T47D (cell line): Measurements from ENCODE around the gene POLN.

Experiments used
- DNase-seq, 2 experiments: peaks; one replicate each; pipeline versions ENCODE4 v3.0.0 to v3.0.0-alpha.2; 2011 to 2012; ENCODE audit warnings: low read depth in 1 of 2, low spot score in 1 of 2
- JUND ChIP-seq: IDR thresholded peaks from 2 replicates; pipeline ENCODE4 v1.6.1; 2012; ENCODE audit warnings: low read depth
- in situ Hi-C: cut with HindIII; loops from 2 replicates; pipeline ENCODE4 v1.10.0; 2016; ENCODE audit warnings: low sequenced_read_pairs, low pct_unique_long_range_greater_than_20kb

The POLN gene

GRCh38 chr4:2273221-2273620 lies 31.3 kb upstream of the POLN start:
- no peak for TF ChIP-seq JUND
- DNase-seq, result no peak
- in situ Hi-C loops, result no loop called here

- in situ Hi-C loops, result no loop called here
- no peak for TF ChIP-seq JUND
- no peak for DNase-seq
Observed at GRCh38 chr4:2272828-2273120, 30.9 kb upstream of the POLN start.

DNA sequence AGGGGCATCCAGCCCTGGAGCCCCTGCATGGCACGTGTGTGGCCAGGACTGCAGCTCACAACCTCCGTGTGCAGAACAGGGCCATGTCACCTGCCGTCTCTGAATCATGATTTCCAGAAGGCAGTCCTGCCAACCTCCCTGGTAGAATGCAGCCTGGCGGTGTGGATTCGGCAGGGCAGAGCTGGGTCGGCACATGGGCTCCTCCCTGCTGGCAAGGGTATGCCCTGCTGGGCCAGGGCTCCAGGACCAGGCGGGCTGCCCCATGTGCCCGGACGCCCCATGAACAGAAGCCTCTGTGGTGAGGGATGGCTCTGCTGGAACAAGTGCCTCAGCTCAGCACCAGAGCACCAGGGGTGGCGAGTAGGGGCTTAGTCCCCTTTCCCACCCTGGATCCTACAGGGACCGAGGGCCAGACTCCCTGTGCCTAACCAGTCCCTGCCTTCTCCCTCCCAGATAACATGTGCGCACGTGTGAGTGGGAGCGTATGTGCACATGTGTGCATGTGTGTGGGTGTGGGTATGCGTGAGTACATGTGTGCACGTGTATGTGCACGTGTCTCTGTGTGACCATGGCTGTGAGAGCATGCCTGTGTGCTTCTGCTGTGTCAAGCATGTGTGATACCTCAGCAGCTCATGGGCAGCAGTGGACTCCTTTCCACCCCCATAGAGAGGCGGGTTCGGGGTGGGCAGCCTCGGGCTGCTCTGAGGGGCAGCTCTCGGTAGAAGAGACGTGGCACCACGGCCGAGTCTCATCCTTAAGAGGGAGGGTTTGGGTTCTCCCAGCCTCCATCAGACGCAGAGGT lies 30.3 kb upstream of the POLN start:
- DNase-seq, result no peak
- in situ Hi-C loops, result no loop called here
- TF ChIP-seq JUND, result no peak

- DNase-seq, result no peak
- in situ Hi-C loops, result no loop called here
- no peak for TF ChIP-seq JUND
Observed at GRCh38 chr4:2271279-2272025, 29.5 kb upstream of the POLN start.

GRCh38 chr4:2270341-2271165 lies 28.6 kb upstream of the POLN start:
- in situ Hi-C loops, result no loop called here
- TF ChIP-seq JUND, result no peak
- no peak for DNase-seq

DNA sequence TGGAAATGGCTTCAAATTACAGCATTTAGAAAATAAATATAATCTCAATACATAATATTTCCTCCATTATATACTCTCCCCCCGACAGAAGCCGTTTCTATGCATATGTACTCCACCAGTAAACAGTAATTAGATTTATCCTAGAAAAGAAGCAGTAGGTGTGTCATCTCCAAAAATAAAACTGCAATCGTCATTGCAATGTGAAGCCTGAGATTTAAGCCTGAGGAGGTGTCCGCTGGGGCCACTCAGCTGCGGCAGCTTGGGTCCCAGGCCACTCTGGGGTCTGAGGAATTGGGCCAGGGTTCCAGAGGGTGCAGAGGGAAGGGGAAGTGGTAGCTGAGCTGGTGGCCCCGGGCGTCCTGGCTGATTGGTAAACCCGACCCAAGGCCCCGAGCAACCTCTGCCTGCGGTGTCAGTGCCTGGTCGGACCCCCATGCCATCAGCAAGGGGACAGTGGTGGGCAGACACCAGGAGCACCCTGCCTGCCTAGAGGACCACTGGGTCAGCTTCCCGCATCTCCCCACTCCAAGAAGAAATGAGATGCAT lies 27.8 kb upstream of the POLN start:
- no peak for DNase-seq
- in situ Hi-C loops, result no loop called here
- no peak for TF ChIP-seq JUND

GRCh38 chr4:2269206-2269531 lies 27.2 kb upstream of the POLN start:
- in situ Hi-C loops, result no loop called here
- TF ChIP-seq JUND, result no peak
- no peak for DNase-seq

DNA sequence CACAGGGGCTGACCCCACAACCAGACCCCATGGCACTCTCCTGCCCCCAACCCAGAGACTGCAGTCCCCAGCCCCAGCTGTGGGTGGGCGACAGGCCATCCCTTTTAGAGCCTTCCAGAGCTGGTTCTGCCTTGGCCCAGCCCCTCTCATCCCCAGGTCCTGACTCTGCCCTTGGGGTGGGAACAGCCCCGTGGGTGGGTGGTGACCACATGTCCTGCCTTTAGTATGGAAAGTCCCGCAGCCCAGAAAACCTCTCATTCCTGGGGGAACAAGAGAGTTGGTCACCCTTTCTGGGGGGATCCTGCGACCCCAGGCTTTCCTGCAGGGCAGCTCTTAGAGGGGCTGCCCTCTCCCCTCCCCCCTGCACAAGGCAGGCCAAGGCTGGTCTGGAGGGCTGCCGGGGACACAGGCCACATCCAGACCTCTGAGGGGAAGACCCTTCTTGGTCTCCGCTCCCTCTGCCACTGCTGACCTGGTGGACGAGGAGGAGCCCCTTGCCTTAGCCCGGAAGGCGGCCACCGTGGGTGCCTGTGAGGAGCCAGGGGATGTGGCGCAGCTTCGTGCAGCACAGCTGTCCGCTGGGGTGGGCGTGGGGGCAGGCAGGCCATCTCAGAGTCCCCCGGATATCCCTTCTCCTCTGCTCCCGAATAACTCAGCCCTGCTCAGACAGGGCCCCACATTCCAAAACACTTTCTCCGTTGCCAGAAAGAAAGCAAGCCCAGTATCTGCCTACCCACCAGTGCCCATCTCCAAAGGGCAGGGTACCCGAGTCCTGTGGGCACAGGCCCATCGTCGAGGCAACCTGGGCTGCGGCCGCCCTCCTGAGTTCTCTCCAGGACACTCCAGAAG lies 26.7 kb upstream of the POLN start:
- in situ Hi-C loops, result no loop called here
- DNase-seq, result no peak
- TF ChIP-seq JUND, result no peak

GRCh38 chr4:2267841-2268240 lies 25.9 kb upstream of the POLN start:
- in situ Hi-C loops, result no loop called here
- no peak for TF ChIP-seq JUND
- DNase-seq, result no peak

DNA sequence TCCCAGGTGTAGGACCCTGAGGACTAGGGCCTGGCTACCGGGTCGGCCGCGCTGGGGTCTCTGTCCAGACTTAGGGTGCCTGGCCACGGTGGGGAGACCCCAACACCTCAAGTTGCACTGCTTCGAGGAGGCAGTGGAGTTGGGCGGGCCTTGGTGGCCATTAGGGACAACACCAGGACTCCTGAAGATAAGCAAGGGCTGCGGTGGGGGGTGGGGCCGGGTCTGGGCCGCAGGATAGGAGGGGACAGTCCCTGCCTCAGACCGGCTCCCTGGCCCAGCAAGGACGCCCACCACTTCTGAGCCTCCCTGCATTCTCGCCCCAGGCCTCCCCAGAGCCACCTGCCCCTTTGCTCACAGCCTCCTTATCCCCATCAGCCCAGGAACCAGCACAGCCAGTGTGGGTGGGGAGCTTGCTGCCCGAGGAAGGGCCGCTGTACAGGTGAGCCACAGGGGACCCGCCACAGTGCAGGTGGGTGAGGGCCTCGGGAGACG lies 25.4 kb upstream of the POLN start:
- TF ChIP-seq JUND, result no peak
- no peak for DNase-seq
- in situ Hi-C loops, result no loop called here

GRCh38 chr4:2266821-2267220 lies 24.9 kb upstream of the POLN start:
- no peak for DNase-seq
- in situ Hi-C loops, result no loop called here
- no peak for TF ChIP-seq JUND

DNA sequence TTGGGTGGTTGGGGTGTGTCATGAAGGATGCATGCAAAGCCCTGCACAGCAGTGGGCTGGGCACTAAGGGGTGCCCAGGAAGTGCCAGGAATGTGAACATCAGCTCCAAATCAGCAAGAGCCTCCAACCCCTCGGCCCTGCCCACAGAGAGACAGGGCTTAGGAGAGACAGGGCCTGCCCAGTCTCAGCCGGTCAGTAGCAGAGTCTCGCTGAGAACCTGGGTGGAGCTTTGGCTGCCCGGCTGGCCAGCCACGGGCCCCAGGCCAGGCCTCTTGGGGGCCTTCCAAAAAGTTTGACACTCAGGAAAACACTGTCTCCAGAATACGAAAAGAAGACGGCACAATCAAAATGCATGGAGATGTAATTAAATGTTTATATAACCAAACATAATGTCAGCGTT lies 24.3 kb upstream of the POLN start:
- no peak for DNase-seq
- no peak for TF ChIP-seq JUND
- in situ Hi-C loops, result no loop called here
